ENCODE results near the gene TMEM150A.

The TMEM150A gene

GRCh38 chr2:85548608-85548900 is 53.9 kb downstream of the TMEM150A start:
- Histone ChIP-seq H3K4me3 (ENCODE audit: low read depth in 1 of 2, low read length in 1 of 2) (no peak overlapping the region), H3K36me3 (peaks cover 52% of the 10 kb centered on the region), H3K4me1 (ENCODE audit: control insufficient read depth in 1 of 2, insufficient read depth in 1 of 2, low read depth in 1 of 2, low read length in 1 of 2) (peaks cover 30% of the 10 kb centered on the region in 2 experiments), H3K27me3 (no peaks in the 10 kb centered on the region), H3K9me3 (no peaks in the 10 kb centered on the region), H3K27ac (no peak overlapping the region)
- TF ChIP-seq CTCF (IDR thresholded peaks at IDR 0.05): no peak

Measured in neutrophil (primary cell).